HepG2 (cell line): Measurements from ENCODE around the gene PRR36. TPM values are rescaled to one million over a fixed set of nuclear protein-coding genes. Genes with fewer than 3 reads are reported as not detected.

Experiments
- FOXA1 ChIP-seq, 2 experiments: fragments of 450-650 bp in 1 of 2; sonication (generic) in 1 of 2; formaldehyde crosslinking in 1 of 2; IDR thresholded peaks; 2 replicates each; pipeline versions ENCODE4 v1.4.0 to v1.6.1; 2016 to 2020; ENCODE audit warnings: missing genetic modification reagents in 1 of 2
- GATAD1 ChIP-seq: IDR thresholded peaks from 2 replicates; pipeline ENCODE4 v1.6.1; 2016; ENCODE audit warnings: missing genetic modification reagents, missing compliant biosample characterization
- HNRNPK ChIP-seq: fragments of 200-400 bp; formaldehyde crosslinking; IDR thresholded peaks from 2 replicates; pipeline ENCODE4 v1.6.1; 2018; ENCODE audit warnings: low read length, low read depth, moderate library complexity, mild to moderate bottlenecking; ENCODE audit not compliant: poor library complexity, severe bottlenecking
- HOMEZ ChIP-seq: IDR thresholded peaks from 2 replicates; pipeline ENCODE4 v1.6.1; 2016; ENCODE audit warnings: low read depth
- HOXA3 ChIP-seq: sonication (generic); formaldehyde crosslinking; IDR thresholded peaks from 2 replicates; pipeline ENCODE4 v1.5.0; 2020; ENCODE audit warnings: missing genetic modification reagents
- HOXA9 ChIP-seq: sonication (generic); formaldehyde crosslinking; IDR thresholded peaks from 2 replicates; pipeline ENCODE4 v1.8.1; 2022; ENCODE audit warnings: missing genetic modification reagents, mild to moderate bottlenecking, moderate library complexity, borderline replicate concordance
- ISX ChIP-seq: sonication (generic); formaldehyde crosslinking; conservative IDR thresholded peaks from 2 replicates; pipeline ENCODE4 v1.5.0; 2020; ENCODE audit warnings: missing genetic modification reagents
- KDM2A ChIP-seq: sonication (generic); formaldehyde crosslinking; IDR thresholded peaks from 2 replicates; pipeline ENCODE4 v1.4.0; 2020; ENCODE audit warnings: low read depth, missing genetic modification reagents, borderline replicate concordance
- NFIC ChIP-seq: IDR thresholded peaks from 2 replicates; pipeline ENCODE4 v1.6.1; 2012; ENCODE audit warnings: mild to moderate bottlenecking, low read length, inconsistent platforms
- POGZ ChIP-seq: sonication (generic); formaldehyde crosslinking; IDR thresholded peaks from 2 replicates; pipeline ENCODE4 v1.4.0; 2020; ENCODE audit warnings: mild to moderate bottlenecking, missing genetic modification reagents
- PRMT3 ChIP-seq: sonication (generic); formaldehyde crosslinking; IDR thresholded peaks from 2 replicates; pipeline ENCODE4 v1.8.1; 2022; ENCODE audit warnings: low read depth, mild to moderate bottlenecking, moderate library complexity, missing genetic modification reagents, borderline replicate concordance
- SUZ12 ChIP-seq: fragments of 150-350 bp; IDR thresholded peaks from 2 replicates; pipeline ENCODE4 v1.6.1; 2014; ENCODE audit warnings: low read depth, low read length
- TBX2 ChIP-seq: sonication (generic); formaldehyde crosslinking; IDR thresholded peaks from 2 replicates; pipeline ENCODE4 v1.5.0; 2020; ENCODE audit warnings: missing genetic modification reagents, mild to moderate bottlenecking, borderline replicate concordance
- ZNF207 ChIP-seq: fragments of 450-650 bp; IDR thresholded peaks from 2 replicates; pipeline ENCODE4 v1.6.1; 2016; ENCODE audit warnings: antibody characterized with exemption, borderline replicate concordance
- ZNF556 ChIP-seq: sonication (generic); formaldehyde crosslinking; IDR thresholded peaks from 2 replicates; pipeline ENCODE4 v1.4.0; 2020; ENCODE audit warnings: mild to moderate bottlenecking, missing genetic modification reagents, borderline replicate concordance
- ZNF570 ChIP-seq: sonication (generic); formaldehyde crosslinking; IDR thresholded peaks from 2 replicates; pipeline ENCODE4 v1.4.0; 2020; ENCODE audit warnings: mild to moderate bottlenecking, missing genetic modification reagents, borderline replicate concordance
- ZNF720 ChIP-seq: sonication (generic); formaldehyde crosslinking; IDR thresholded peaks from 2 replicates; pipeline ENCODE4 v1.4.0; 2020; ENCODE audit warnings: missing genetic modification reagents
- ZXDC ChIP-seq: sonication (generic); formaldehyde crosslinking; IDR thresholded peaks from 2 replicates; pipeline ENCODE4 v1.5.0; 2020; ENCODE audit warnings: mild to moderate bottlenecking, missing genetic modification reagents
- polyA plus RNA-seq, 8 experiments: library from polyadenylated mRNA; depleted of rRNA in 3 of 8; stranded (reverse) in 7 of 8; unstranded in 1 of 8; fragments of >200 nt; fragmentation: Illumina TruSeq in 4 of 8; extraction: Trizol in 4 of 8; gene quantifications; 2 replicates each; pipeline versions ENCODE4 v1.2.1 to v1.2.3, GENCODE V29; 2011 to 2016; ENCODE audit warnings: low read depth in 4 of 8, missing spikeins in 1 of 8, mixed read lengths in 1 of 8; ENCODE audit not compliant: insufficient read depth in 1 of 8
- total RNA-seq, 5 experiments: library from RNA; depleted of rRNA; stranded (reverse); fragments of >200 nt; fragmentation: Illumina TruSeq; extraction: Trizol; gene quantifications; 2 replicates each; pipeline ENCODE4 v1.2.3, GENCODE V29; 2016; ENCODE audit warnings: low read depth in 1 of 5
- TF ChIP-seq, protein P1 (sequence below): sonication (generic); formaldehyde crosslinking; IDR thresholded peaks from 2 replicates; pipeline ENCODE4 v1.5.1; 2020; ENCODE audit warnings: mild to moderate bottlenecking, moderate library complexity, missing genetic modification reagents
- TF ChIP-seq, protein P2 (sequence below): sonication (generic); formaldehyde crosslinking; IDR thresholded peaks from 2 replicates; pipeline ENCODE4 v1.4.0; 2020; ENCODE audit warnings: missing genetic modification reagents

Gene PRR36
- total and polyA plus RNA-seq, 2 of the 13 experiments (the other 11 are each of a cell fraction or from before 2014, with no cell fraction given): 0.07 to 0.17 TPM

GRCh38 chr19:7829561-7830271 is 44.5 kb downstream of the PRR36 start, which contains the start of gene EVI5L (continued):
- TF ChIP-seq HOMEZ (CRISPR knock-in tag): 0 out of 2 replicates have a peak, but pooled peaks have one; percentile 10
- TF ChIP-seq HOXA3 (CRISPR knock-in tag): 0 out of 2 replicates have a peak, but pooled peaks have one; percentile 35
- TF ChIP-seq TBX2: 0 out of 2 replicates have a peak, but pooled peaks have one; percentile 33
- TF ChIP-seq FOXA1 (IDR thresholded peaks at IDR 0.05): no peak
- peak; percentile 54 for TF ChIP-seq FOXA1 (CRISPR knock-in tag; IDR thresholded peaks at IDR 0.05)
- no peak for TF ChIP-seq ISX (CRISPR knock-in tag)
- no peak for TF ChIP-seq ZNF207
- TF ChIP-seq ZNF556: no peak
- TF ChIP-seq, protein P1, sequence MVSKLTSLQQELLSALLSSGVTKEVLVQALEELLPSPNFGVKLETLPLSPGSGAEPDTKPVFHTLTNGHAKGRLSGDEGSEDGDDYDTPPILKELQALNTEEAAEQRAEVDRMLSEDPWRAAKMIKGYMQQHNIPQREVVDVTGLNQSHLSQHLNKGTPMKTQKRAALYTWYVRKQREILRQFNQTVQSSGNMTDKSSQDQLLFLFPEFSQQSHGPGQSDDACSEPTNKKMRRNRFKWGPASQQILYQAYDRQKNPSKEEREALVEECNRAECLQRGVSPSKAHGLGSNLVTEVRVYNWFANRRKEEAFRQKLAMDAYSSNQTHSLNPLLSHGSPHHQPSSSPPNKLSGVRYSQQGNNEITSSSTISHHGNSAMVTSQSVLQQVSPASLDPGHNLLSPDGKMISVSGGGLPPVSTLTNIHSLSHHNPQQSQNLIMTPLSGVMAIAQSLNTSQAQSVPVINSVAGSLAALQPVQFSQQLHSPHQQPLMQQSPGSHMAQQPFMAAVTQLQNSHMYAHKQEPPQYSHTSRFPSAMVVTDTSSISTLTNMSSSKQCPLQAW (CRISPR knock-in tag): 0 out of 2 replicates have a peak, but pooled peaks have one; percentile 35
- peak; percentile 49 for TF ChIP-seq POGZ (CRISPR knock-in tag)
- peak; percentile 53; the same call in 1 of the 2 replicates for TF ChIP-seq KDM2A (CRISPR knock-in tag)
- no peak for TF ChIP-seq HNRNPK
- no peak for TF ChIP-seq ZNF720 (CRISPR knock-in tag)
- no peak for TF ChIP-seq NFIC
- no peak for TF ChIP-seq PRMT3
- TF ChIP-seq GATAD1: peak; percentile 51
- TF ChIP-seq, protein P2, sequence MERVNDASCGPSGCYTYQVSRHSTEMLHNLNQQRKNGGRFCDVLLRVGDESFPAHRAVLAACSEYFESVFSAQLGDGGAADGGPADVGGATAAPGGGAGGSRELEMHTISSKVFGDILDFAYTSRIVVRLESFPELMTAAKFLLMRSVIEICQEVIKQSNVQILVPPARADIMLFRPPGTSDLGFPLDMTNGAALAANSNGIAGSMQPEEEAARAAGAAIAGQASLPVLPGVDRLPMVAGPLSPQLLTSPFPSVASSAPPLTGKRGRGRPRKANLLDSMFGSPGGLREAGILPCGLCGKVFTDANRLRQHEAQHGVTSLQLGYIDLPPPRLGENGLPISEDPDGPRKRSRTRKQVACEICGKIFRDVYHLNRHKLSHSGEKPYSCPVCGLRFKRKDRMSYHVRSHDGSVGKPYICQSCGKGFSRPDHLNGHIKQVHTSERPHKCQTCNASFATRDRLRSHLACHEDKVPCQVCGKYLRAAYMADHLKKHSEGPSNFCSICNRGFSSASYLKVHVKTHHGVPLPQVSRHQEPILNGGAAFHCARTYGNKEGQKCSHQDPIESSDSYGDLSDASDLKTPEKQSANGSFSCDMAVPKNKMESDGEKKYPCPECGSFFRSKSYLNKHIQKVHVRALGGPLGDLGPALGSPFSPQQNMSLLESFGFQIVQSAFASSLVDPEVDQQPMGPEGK (CRISPR knock-in tag): peak; percentile 60; the same call in 1 of the 2 replicates
- no peak for TF ChIP-seq ZXDC (CRISPR knock-in tag)
- no peak for TF ChIP-seq ZNF570 (CRISPR knock-in tag)
- no peak for TF ChIP-seq SUZ12
- no peak for TF ChIP-seq HOXA9 (CRISPR knock-in tag)
